Measurements from ENCODE around the gene GLO1.

DNA sequence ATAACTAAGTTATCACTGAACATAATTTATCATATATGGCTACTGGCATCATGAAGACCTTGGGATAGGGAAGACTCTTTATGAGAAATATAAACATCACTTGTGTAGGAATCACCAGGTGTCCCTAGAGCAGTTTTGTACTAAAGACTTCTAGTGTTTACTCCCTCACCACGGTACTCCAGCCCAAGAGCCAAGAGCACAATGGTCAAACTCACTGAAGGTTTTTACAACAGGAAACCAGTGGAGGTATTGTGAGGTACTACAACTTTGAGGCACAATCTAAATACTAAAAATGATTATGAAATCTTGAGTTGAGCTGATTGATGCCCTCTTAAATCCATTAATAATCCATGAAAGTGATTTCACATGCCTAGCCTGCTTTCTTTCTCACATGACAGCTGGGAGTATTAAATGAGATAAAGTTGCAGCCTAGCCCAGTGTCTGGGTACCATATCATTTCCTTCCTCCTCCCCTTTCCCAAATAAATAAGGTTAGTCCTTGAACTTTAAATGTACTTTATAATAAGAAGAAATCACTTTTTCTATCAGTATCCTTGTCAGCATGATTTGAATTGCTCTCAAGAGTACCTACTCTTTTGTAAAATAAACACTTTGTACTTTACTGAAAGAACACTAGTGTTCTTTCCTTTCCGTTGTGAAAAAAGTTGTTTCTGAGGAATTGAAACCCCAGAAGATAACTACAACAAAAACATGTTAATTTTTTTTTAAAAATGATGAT is 26.5 kb downstream of the GLO1 start:
- no peak for TF ChIP-seq HDGF (IDR thresholded peaks at IDR 0.05; ENCODE audit: borderline replicate concordance)
- no peak for TF ChIP-seq L3MBTL2 (conservative IDR thresholded peaks at IDR 0.05)
- TF ChIP-seq, protein P1, sequence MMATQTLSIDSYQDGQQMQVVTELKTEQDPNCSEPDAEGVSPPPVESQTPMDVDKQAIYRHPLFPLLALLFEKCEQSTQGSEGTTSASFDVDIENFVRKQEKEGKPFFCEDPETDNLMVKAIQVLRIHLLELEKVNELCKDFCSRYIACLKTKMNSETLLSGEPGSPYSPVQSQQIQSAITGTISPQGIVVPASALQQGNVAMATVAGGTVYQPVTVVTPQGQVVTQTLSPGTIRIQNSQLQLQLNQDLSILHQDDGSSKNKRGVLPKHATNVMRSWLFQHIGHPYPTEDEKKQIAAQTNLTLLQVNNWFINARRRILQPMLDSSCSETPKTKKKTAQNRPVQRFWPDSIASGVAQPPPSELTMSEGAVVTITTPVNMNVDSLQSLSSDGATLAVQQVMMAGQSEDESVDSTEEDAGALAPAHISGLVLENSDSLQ (IDR thresholded peaks at IDR 0.05) = no peak
- TF ChIP-seq NFRKB (IDR thresholded peaks at IDR 0.05) = no peak
- no peak for TF ChIP-seq ARNT (IDR thresholded peaks at IDR 0.05)
- TF ChIP-seq ZNF384 (IDR thresholded peaks at IDR 0.05) = no peak
- no peak for TF ChIP-seq BHLHE40 (IDR thresholded peaks at IDR 0.05; ENCODE audit: borderline replicate concordance)
- TF ChIP-seq ELF4 (IDR thresholded peaks at IDR 0.05) = no peak

Measured in HEK293T (cell line).